ENCODE measurements around the gene TSHR. TPM values are rescaled to one million over a fixed set of nuclear protein-coding genes. Genes with fewer than 3 reads are reported as not detected.

The TSHR gene
- polyA plus RNA-seq, 1 donor: 0.84 TPM

DNA sequence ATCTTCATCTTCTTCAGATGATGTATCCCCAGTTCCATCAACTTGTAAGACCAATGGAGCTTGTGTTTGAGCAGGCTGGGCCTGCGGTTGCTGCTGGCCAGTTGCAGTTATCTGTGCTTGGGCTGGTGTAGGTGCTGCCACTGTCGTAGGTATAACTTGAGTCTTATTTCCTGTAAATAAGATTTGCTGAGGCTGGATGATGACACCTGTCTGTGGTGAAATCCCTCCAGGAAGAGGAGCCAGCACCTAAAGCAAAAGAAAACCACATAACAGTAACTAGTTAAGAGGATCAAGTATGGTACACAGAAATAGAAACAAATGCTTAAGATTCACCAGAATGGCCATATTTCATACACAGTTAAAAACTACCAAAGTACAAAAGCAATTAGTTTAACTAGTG, 237.2 kb downstream of the TSHR start:
- DNase-seq: no peak

- no peak for DNase-seq
Observed at GRCh38 chr14:81193924-81194633, 238.7 kb downstream of the TSHR start.

Other genes with a start within 250 kb of the TSHR start
- 3.4 TPM for gene CEP128, start 13.9 kb upstream of the TSHR start, polyA plus RNA-seq (ENCODE audit: insufficient read length)

Data from hindlimb muscle (tissue), 1 donor.